Osteoblast (primary cell): ENCODE results near the gene RAB40A. TPM values are rescaled to one million over a fixed set of nuclear protein-coding genes. Genes with fewer than 3 reads are reported as not detected.

ENCODE experiments used
- DNase-seq: peaks from one replicate; pipeline ENCODE4 v3.0.0; 2011; ENCODE audit warnings: low spot score, mixed read lengths; ENCODE audit not compliant: insufficient read length; ENCODE audit errors: missing footprints
- H2AFZ ChIP-seq: 2 replicates; pipeline ENCODE4 v1.6.0; 2011; ENCODE audit warnings: mild to moderate bottlenecking, low read length
- H3K27ac ChIP-seq: 2 replicates; pipeline ENCODE4 v1.5.1; 2011; ENCODE audit warnings: mild to moderate bottlenecking, low read depth, low read length, moderate library complexity
- H3K27me3 ChIP-seq: 2 replicates; pipeline ENCODE4 v1.6.0; 2012; ENCODE audit warnings: mild to moderate bottlenecking, control low read depth, inconsistent platforms, low read length, moderate library complexity; ENCODE audit not compliant: insufficient read depth
- H3K36me3 ChIP-seq: 2 replicates; pipeline ENCODE4 v1.5.1; 2011; ENCODE audit warnings: mild to moderate bottlenecking, low read length, control low read depth, moderate library complexity; ENCODE audit not compliant: insufficient read depth
- H3K4me1 ChIP-seq: 2 replicates; pipeline ENCODE4 v1.5.1; 2011; ENCODE audit warnings: mild to moderate bottlenecking, low read length, control low read depth, moderate library complexity; ENCODE audit not compliant: insufficient read depth
- H3K4me2 ChIP-seq: 2 replicates; pipeline ENCODE4 v1.6.0; 2011; ENCODE audit warnings: mild to moderate bottlenecking, low read length; ENCODE audit not compliant: insufficient read depth
- H3K4me3 ChIP-seq: fragments of 200-600 bp; sonication (generic); 3 replicates; pipeline ENCODE4 v1.5.1; 2012; ENCODE audit warnings: mild to moderate bottlenecking, low read length, inconsistent platforms; ENCODE audit not compliant: insufficient read depth
- H3K79me2 ChIP-seq: 2 replicates; pipeline ENCODE4 v1.6.0; 2012; ENCODE audit warnings: mild to moderate bottlenecking, low read length, control low read depth, inconsistent platforms; ENCODE audit not compliant: insufficient read depth
- H3K9me3 ChIP-seq: 2 replicates; pipeline ENCODE4 v1.5.1; 2011; ENCODE audit warnings: low read depth, low read length, control low read depth
- H4K20me1 ChIP-seq: 2 replicates; pipeline ENCODE4 v1.6.0; 2012; ENCODE audit warnings: mild to moderate bottlenecking, low read length, control low read depth; ENCODE audit not compliant: insufficient read depth
- total RNA-seq: library from RNA; depleted of rRNA; stranded (reverse); fragments of >200 nt; gene quantifications from 2 replicates; pipeline ENCODE4 v1.2.3, GENCODE V29; 2012
- TF ChIP-seq, protein P1 (sequence below): IDR thresholded peaks from 2 replicates; pipeline ENCODE4 v1.5.1; 2011; ENCODE audit warnings: mild to moderate bottlenecking, low read depth, low read length, moderate library complexity; ENCODE audit errors: extremely low read depth

The RAB40A gene
- total RNA-seq, 1 donor: under 0.01 TPM

DNA sequence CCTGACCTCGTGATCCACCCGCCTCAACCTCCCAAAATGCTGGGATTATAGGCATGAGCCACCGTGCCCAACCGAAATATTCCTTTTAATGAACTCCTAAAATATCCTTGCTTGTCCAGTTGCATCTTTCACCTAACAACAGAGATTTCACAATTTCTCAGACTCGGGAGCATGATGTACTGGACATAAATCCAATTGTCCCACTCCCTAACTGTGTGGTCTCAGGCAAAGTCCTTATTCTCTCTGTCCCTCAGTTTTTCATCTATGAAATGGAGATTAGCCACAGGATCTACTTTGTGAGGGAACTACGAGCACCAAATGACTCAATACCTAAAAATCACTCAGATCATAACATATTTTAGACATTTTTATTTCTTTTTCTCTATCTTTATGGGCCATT lies 9.3 kb downstream of the RAB40A start:
- no peaks in the 10 kb centered on the region for H3K27me3 ChIP-seq
- no peaks in the 10 kb centered on the region for H3K9me3 ChIP-seq
- no peaks in the 10 kb centered on the region for H3K4me1 ChIP-seq
- no peak overlapping the region for H3K27ac ChIP-seq
- no peaks in the 10 kb centered on the region for H3K79me2 ChIP-seq
- H2AFZ ChIP-seq: no peak overlapping the region
- H4K20me1 ChIP-seq: no peaks in the 10 kb centered on the region
- no peak for DNase-seq
- TF ChIP-seq, protein P1, sequence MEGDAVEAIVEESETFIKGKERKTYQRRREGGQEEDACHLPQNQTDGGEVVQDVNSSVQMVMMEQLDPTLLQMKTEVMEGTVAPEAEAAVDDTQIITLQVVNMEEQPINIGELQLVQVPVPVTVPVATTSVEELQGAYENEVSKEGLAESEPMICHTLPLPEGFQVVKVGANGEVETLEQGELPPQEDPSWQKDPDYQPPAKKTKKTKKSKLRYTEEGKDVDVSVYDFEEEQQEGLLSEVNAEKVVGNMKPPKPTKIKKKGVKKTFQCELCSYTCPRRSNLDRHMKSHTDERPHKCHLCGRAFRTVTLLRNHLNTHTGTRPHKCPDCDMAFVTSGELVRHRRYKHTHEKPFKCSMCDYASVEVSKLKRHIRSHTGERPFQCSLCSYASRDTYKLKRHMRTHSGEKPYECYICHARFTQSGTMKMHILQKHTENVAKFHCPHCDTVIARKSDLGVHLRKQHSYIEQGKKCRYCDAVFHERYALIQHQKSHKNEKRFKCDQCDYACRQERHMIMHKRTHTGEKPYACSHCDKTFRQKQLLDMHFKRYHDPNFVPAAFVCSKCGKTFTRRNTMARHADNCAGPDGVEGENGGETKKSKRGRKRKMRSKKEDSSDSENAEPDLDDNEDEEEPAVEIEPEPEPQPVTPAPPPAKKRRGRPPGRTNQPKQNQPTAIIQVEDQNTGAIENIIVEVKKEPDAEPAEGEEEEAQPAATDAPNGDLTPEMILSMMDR: no peak
- no peak overlapping the region for H3K4me2 ChIP-seq
- H3K36me3 ChIP-seq: no peaks in the 10 kb centered on the region
- no peak overlapping the region for H3K4me3 ChIP-seq

DNA sequence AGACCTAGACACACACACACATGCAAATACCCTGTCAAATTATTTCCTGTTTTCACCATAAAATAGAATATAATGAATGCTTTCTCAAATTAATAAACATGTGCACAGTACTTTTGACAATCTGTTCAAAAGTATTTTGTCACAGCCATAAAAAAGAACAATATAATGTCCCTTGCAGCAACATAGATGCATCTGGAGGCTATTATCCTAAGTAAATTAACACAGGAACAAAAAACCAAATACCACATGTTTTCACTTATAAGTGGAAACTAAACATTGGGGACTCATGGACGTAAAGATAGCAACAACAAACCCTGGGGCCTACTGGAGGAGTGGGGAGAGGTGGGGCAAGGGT lies 15.5 kb downstream of the RAB40A start:
- Histone ChIP-seq H3K36me3 (no peaks in the 10 kb centered on the region), H2AFZ (no peak overlapping the region), H3K27me3 (no peaks in the 10 kb centered on the region), H3K4me3 (no peak overlapping the region), H3K79me2 (no peaks in the 10 kb centered on the region), H3K4me2 (no peak overlapping the region), H3K27ac (no peak overlapping the region), H3K4me1 (peaks cover 5% of the 10 kb centered on the region), H3K9me3 (no peaks in the 10 kb centered on the region), H4K20me1 (no peaks in the 10 kb centered on the region)
- TF ChIP-seq, protein P1: no peak
- no peak for DNase-seq

DNA sequence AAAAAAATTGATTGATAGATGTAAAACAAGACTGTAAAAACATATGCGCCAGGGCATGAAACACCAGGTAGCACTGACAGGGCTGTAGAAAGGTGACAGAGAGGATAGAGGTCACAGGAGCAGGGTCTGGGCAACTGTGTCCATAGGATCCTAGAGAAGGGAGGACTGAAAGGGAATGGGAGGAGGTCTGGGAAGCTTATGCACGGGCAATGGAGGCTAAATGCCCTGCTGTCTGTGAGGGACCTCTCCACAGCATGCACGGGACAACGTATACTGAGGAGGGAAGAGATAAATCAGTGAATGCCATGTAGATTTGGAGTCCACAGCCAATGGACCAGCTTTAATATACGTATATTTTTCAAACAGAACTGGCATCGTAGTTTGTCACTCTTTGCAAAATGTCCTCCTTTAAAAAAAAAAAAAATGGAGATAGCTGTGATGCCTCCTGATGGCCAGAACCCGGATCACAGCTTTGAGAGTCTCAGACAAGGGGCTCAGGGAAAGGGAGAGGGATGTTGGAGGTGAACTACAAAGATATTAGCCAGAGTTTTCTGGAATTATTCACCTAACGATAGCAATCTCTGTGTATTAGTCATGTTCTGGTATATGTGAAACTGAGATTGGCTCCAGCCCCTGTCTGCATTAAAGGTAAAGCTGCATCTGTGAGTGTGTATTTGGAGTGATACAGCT lies 16.0 kb downstream of the RAB40A start:
- Histone ChIP-seq H2AFZ (no peak overlapping the region), H3K4me3 (no peak overlapping the region), H4K20me1 (no peaks in the 10 kb centered on the region), H3K4me1 (peaks cover 5% of the 10 kb centered on the region), H3K27ac (no peak overlapping the region), H3K9me3 (no peaks in the 10 kb centered on the region), H3K4me2 (no peak overlapping the region), H3K27me3 (no peaks in the 10 kb centered on the region), H3K79me2 (no peaks in the 10 kb centered on the region), H3K36me3 (no peaks in the 10 kb centered on the region)
- DNase-seq: peak; percentile 58
- TF ChIP-seq, protein P1: no peak

DNA sequence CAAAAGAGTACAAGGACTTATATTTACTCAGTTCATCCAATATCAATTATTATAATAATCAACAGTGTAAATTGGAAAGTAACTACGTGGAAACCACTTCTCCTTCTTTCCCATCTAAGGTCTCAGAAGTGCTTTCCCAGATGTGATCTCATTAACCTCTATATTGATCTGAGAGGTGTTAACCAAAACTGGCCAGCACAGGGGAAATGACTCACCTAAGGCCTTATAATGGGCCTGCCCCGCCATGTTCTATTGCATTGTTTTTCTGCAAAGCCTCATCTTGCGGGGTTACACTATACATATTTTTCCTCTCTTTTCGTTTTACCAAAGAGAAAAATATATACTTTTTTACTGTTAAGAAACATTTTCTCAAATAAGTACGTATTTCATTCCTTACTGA lies 20.5 kb downstream of the RAB40A start:
- TF ChIP-seq, protein P1: no peak
- Histone ChIP-seq H3K9me3 (no peaks in the 10 kb centered on the region), H2AFZ (no peak overlapping the region), H3K4me3 (no peak overlapping the region), H3K4me1 (peaks cover 5% of the 10 kb centered on the region), H3K4me2 (no peak overlapping the region), H3K79me2 (no peaks in the 10 kb centered on the region), H4K20me1 (no peaks in the 10 kb centered on the region), H3K27ac (no peak overlapping the region), H3K36me3 (no peaks in the 10 kb centered on the region), H3K27me3 (no peaks in the 10 kb centered on the region)
- no peak for DNase-seq
